ENCODE data around the gene WWOX.

Gene WWOX

GRCh38 chr16:78443542-78444364 lies 344.3 kb downstream of the WWOX start:
- H3K4me3 ChIP-seq: peak overlapping the region; percentile 54
- TF ChIP-seq CTCF (IDR thresholded peaks at IDR 0.05): no peak
- DNase-seq (ENCODE audit: low spot score): no peak
- peak overlapping the region; percentile 17 to 65 for H3K27ac ChIP-seq

GRCh38 chr16:78445818-78446217 lies 346.4 kb downstream of the WWOX start:
- Histone ChIP-seq H3K27ac (no peak overlapping the region), H3K4me3 (no peak overlapping the region)
- no peak for TF ChIP-seq CTCF (IDR thresholded peaks at IDR 0.05)
- no peak for DNase-seq (ENCODE audit: low spot score)

- no peak for DNase-seq (ENCODE audit: low spot score)
- no peak overlapping the region for H3K27ac ChIP-seq
- no peak overlapping the region for H3K4me3 ChIP-seq
- no peak for TF ChIP-seq CTCF (IDR thresholded peaks at IDR 0.05)
These were observed 347.0 kb downstream of the WWOX start for GRCh38 chr16:78446486-78446885.

- H3K27ac ChIP-seq: no peak overlapping the region
- H3K4me3 ChIP-seq: no peak overlapping the region
- DNase-seq (ENCODE audit: low spot score): no peak
- TF ChIP-seq CTCF (IDR thresholded peaks at IDR 0.05): no peak
These were observed 347.6 kb downstream of the WWOX start for GRCh38 chr16:78446992-78447563.

- Histone ChIP-seq H3K4me3 (no peak overlapping the region), H3K27ac (no peak overlapping the region)
- TF ChIP-seq CTCF (IDR thresholded peaks at IDR 0.05): no peak
- DNase-seq (ENCODE audit: low spot score): no peak
These were observed 349.3 kb downstream of the WWOX start for GRCh38 chr16:78448658-78449271.

- no peak overlapping the region for H3K27ac ChIP-seq
- no peak overlapping the region for H3K4me3 ChIP-seq
- DNase-seq (ENCODE audit: low spot score): no peak
- TF ChIP-seq CTCF (IDR thresholded peaks at IDR 0.05): no peak
These were observed 350.8 kb downstream of the WWOX start for GRCh38 chr16:78450255-78450654.

Measured in coronary artery (tissue), 2 donors.